GM10847 (cell line): Measurements from ENCODE around the gene KDR.

Experiments
- POLR2A ChIP-seq: IDR thresholded peaks from 2 replicates; pipeline ENCODE4 v1.6.1; 2011; ENCODE audit not compliant: insufficient read length; ENCODE audit errors: extremely low read depth

The KDR gene

DNA sequence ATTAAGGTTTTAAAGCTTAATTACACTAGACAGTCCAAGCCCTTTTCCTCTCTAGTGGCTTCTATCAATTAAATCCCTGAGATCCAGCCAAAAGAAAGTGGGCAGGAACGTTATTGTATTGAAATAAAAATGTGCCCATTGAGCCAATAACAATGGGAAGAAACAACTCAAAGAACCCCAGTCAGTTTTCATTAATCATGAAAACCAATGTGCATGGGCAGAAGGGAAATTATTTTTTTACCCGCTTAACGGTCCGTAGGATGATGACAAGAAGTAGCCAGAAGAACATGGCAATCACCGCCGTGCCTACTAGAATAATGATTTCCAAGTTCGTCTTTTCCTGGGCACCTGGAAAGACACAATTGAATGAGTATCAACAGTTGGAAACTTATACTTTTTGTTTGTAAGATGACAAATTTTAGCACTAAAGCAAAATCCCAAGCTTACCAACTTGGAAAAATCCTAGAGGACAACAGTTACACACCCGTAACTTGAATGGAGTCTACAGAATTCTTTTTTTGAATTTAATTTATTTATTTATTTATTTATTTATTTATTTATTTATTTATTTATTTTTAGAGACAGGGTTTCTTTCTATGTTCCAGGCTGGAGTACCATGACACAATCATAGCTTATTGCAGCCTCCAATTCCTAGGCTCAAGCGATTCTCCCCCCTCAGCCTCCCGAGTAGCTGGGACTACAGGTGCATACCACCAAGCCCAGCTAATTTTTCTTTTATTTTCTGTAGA is 26.8 kb downstream of the KDR start:
- no peak for TF ChIP-seq POLR2A

DNA sequence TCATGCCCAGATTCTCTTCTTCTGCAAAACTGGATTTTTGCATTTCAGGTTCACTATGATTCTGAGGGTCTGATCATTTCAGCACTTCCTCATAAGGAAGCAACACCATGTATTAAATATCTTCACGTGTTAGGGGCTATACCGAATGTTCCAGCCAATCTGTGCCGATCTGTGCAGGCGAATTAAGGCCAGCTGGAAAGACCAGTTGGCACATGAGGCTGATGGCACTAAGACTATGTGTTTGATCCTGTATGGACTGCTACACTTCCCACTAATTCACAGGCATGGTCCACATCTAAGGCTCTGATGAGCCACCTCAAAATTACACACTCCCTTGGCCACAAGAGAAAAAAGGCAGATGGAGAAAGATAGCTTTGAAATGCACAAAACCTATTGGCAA is 28.8 kb downstream of the KDR start:
- no peak for TF ChIP-seq POLR2A

DNA sequence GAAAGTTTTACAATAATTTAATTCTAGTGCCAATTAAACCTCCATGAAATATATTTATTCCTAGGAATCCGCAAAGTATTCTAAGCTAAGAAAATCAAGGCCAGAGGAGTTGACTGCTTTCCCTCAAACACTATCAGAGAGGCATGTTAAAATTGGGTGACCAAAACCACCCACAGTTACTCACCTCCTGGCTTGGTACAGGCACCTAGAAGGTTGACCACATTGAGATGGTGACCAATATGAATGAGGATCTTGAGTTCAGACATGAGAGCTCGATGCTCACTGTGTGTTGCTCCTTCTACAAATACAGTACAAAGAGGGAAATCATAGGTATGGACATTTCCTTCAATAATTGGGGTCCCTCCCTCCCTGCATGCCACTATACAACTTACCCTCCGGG is 29.4 kb downstream of the KDR start:
- no peak for TF ChIP-seq POLR2A

DNA sequence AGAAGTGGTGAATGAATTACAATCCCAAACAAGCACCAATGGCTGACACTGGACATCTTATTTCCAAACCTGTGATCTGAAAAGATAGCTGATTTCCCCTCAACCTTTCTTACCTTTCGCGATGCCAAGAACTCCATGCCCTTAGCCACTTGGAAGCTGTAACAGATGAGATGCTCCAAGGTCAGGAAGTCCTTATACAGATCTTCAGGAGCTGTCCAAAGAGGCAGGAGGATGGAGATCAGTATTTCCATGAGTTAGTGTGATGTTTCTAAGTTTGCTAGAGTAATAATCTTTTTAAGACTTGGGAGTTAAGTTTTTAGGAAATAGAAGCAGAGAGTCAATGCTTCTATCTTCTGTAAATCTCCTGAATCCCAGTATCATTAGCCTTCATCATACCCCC is 32.9 kb downstream of the KDR start:
- TF ChIP-seq POLR2A = no peak

DNA sequence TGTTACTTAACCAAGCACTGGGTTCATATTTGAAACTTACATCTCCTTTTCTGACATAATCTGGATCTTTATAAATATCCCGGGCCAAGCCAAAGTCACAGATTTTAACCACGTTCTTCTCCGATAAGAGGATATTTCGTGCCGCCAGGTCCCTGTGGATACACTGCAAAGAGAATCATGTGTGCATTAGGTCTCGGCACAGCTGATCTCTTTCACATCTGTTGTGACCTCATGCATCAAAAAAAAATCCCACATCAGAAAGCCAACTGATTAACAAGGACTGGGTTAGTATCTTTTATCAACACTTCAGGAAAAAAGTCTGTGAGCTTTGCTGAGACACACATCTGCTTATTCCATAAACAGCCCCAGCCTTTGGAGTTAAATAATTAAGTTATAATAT is 35.5 kb downstream of the KDR start:
- no peak for TF ChIP-seq POLR2A

DNA sequence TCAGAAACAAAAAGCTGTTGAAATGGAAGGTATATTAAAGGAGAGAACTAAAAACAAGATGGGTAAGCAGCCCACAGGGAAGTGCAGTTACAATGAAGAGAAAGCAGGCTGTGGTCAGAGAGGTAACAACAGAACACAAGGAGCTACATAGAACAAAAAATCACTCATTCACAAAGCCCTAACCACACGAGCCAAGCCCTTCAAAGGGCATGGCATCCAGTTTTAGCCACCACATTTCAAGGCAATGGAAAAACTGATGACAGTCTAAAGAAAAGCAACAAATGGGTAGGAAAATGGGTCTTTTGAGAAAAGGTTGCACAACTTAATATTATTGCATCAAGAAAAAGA is 37.5 kb downstream of the KDR start:
- TF ChIP-seq POLR2A = no peak

DNA sequence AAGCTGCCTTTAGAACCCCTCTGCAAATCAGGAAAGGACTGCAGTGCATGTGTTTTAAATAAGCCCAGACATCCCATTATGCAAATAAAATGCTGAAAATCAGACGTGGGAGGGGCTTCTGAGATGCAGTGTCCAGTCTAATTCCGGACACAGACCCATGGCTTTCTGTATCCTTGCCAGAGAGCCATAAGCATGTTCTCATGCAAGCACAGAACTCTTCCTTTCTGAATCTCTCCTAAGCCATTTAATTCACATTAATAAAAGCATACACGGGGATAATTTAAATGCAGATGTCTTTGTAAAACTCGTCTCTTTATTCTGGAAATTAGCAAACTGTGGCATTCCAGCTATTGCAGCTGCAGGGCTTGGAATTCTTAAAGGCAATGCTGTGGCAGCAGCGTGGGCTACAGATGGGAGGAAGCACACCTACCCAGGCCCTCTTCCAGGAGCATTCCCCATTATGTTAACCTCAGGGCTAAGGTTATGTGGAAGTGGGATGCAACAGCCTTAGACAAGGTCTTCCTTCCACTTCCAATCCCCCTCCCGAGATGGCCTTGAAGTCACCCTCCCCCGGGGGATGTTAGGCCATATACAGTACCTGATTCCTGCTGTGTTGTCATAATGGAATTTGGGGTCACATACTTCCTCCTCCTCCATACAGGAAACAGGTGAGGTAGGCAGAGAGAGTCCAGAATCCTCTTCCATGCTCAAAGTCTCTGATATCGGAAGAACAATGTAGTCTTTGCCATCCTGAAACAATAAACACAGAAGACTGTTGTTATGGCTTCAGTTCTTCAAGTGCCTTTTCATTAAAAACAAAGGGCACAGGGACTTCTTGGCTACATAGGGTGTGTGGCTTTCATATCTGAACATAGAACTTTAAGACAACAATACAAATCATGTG is 38.1 kb downstream of the KDR start:
- no peak for TF ChIP-seq POLR2A

DNA sequence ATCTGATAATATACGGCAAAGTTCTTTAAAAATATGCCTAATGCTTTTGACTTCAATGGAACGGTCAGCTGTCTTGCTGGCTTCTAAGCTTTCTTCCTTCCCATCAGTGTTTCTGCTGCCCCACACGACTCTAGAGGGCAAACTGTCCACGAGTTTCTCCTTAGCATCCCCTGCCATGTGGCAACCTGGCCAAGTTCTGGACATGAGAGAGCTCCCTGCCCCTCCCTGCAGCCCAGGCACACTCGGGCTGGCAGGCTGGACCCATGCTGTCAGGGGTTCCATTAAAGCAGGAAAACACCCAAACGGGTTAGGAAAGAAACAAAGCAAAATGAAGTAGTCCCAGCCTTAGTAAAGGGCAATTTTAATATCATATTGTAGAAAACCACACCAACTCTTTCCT is 38.8 kb downstream of the KDR start:
- no peak for TF ChIP-seq POLR2A

DNA sequence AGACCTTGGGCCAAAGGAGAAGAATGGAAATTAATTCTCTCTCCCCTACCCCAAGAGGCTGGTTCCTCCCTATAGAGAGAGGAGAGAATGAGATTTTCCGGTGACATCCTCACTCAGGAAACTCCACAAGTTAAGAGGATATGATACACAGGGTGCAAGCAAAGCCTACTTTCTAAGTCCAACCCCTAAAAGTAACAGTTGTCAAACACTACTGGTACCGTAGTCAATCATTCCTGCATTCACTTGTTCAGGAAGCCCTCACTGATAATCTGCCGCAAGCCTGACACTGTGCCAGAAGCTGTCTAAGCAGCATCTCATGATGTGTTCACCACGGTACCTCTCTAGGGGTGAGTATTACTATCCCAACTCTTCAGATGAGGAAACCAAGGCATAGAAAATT is 41.7 kb downstream of the KDR start:
- TF ChIP-seq POLR2A = no peak

DNA sequence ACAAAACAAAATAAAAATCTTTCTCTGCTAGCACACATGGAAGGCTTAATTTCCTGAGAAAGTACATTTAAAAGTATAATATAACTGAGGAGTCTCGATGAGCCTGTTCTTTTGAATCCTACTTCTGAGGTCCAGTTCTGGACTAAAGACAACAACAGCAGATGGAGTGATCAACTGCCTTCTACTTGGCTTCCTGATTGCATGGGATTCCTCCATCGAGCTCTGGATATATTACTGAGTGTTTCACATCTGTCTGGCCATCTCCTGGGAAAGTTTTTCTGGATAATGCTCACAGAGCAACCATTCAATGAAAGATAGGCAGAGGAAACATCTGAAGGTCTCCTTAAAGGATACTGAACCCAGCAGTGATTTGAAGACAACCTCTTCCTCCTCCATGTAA is 42.6 kb downstream of the KDR start:
- no peak for TF ChIP-seq POLR2A

DNA sequence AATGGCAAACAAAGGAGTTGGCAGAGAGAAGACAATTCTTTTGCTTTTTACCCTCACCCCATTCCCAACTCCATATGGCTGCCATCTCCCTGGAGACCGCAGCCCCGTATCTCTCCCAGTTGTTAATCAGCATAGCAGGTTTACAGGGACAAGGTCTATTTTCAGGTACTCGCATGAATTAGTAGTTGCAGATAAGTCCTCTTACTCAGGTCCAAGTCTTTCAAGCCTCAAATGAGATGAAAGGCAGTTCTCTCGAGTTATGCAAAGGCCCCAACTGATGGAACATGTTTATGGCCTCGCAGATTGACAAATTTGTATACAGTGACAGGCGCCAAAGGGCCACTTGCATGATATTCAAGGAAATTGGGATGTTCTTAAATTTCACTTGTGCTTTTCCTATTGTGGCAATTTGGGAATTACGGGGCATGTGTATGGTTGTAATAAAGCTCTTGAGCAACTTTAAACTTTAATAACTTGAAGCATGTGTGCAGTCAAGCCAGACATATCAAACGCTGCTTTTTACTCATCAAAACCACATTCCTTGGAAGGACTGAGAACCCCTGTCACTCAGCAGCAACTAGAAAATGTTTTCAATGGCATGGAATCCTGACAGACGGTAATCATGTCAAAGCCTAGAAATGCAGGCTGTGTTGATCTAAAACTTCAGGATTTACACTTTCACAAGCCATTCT is 45.1 kb downstream of the KDR start:
- TF ChIP-seq POLR2A = no peak

DNA sequence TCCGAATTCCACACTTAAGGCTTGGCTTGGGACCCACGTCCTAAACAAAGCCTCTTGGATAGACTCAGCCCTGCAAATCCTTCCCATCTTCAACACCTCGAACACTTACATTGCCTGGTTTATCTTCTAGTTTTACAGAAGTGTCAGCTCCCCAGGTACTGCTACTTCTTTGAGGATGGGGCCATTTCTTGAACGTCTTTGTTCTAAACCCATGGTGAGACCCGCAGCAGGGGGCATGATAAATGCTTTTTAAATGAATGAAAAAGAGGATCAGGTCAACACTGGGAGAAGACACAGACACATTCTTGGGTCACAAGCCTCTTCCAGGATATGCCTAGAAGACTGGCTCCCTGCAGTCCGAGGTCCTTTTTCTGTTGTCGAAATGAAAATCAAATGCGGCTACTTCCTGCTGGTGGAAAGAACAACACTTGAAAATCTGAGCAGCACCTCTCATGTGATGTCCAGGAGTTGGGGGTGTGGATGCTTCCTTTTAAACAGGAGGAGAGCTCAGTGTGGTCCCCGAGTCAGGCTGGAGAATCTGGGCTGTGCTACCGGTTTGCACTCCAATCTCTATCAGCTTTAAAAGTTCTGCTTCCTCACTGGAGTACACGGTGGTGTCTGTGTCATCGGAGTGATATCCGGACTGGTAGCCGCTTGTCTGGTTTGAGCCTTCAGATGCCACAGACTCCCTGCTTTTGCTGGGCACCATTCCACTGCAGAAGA is 45.8 kb downstream of the KDR start:
- no peak for TF ChIP-seq POLR2A

DNA sequence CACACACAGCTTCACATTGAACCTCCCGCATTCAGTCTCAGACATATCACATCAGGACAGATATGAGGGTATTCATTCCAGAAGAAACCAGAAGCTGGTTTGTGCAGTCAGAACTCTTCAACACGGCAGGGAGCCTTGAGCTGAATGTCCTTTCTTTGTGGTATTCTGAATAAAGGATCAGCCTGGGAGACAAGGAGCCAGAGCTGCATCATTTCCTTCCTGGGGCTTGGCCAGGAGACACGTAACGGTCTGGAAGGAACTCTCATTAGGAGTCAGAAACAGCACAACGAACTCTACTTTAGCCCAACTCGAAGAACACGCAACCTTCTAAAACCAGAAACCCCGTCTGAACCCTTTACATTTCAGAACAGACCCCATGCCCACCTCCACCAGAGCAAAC is 46.4 kb downstream of the KDR start:
- TF ChIP-seq POLR2A = no peak

DNA sequence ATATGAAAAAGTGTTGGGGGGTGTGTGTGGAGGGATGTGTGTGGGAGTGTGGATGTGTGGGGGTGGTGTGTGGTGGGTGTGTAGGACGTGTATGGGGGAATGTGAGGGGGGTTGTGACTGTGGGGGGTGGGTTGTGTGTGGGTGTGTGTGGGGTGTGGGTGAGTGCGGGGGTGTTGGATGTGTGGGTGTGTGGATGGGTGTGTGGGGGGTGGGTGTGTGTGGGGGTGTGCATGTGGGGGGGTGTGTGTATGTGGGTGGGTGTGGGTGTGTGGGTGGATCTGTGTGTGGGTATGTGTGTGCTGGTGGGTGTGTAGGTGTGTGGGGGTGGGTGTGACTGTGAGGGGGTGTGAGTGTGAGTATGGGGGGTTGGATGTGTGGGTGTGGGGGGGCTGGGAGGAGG is 47.8 kb downstream of the KDR start:
- TF ChIP-seq POLR2A = no peak

DNA sequence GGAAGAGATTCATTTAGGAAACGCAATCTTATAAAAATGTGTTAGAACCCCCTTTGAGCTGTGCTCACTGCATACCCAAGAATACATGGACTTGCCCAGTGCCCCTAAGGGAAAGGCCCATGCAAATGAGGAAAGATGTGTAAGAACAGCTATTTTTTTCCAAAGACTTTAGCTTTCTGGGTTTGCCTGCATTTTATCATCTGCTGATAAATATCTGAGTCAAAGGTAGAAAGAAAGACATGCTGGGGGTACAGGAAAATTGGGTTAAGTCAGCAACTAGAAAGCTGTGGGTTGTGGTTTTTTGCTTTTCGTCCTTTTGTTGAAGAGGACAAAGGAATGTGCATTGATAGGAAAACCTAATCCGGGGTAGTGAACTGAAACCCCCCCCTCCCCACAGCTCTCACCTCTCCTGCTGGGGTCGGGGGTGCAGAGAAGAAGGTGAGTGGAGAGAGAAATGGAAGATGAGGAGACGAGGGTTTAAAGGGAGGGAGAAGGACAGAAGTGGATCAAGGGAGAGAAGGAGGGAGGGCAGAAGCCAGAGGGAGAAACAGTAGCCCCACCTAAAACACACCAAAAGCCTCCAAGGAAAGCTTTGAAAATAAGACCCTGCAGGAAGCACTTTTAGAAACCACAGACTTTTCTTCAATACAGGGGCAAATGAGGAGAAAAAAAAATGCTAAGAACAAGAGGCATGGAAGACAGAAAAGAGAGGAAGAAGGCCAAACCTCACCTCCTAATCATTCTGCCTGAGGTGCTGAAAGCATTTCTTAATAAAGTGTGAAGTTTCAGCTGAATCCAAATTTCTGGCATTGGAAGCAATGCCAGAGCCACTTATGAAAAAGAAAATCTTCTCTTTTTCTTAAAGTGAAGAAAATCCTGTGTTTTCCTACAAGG is 49.3 kb downstream of the KDR start:
- no peak for TF ChIP-seq POLR2A

DNA sequence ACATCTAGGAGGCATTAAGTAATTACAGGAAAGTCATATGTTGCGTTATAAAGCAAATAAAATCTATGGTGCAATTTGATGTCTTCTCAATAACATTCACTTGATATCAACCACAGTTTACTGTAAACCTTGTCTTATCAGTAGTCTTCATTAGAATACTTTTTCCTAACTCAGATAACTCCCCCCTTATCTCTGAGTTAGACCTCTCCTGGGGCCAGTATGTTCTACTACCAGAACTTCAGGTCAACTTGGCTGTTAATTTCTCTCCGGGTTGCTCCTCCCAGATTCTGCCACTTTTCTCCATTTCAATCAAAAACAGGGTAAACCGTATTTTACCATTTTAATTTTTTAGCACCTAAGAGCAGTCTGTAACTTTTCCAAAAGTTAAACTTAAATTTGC is 50.0 kb downstream of the KDR start:
- no peak for TF ChIP-seq POLR2A
